ENCODE results near the gene SLC38A3. TPM values are rescaled to one million over a fixed set of nuclear protein-coding genes. Genes with fewer than 3 reads are reported as not detected.

Gene SLC38A3
- total and polyA plus RNA-seq, 7 donors = 0.12 to 12.7 (median 3.3) TPM

DNA sequence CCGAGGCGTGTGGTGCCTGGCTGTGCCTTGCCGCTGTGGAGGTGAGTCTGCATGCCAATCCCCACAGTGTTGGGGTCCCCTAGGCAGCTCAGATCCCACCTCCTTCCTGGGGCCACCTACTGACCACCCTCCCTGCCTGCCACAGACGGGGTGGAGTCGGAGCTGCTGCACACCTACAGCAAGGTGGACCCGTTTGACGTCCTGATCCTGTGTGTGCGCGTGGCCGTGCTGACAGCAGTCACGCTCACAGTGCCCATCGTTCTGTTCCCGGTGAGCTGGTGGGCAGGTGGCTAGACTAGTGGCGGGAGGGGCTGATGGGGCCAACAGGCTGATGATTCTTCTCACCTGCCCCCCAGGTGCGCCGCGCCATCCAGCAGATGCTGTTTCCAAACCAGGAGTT is 13.4 kb downstream of the SLC38A3 start:
- no peak for DNase-seq
- TF ChIP-seq, protein P1, sequence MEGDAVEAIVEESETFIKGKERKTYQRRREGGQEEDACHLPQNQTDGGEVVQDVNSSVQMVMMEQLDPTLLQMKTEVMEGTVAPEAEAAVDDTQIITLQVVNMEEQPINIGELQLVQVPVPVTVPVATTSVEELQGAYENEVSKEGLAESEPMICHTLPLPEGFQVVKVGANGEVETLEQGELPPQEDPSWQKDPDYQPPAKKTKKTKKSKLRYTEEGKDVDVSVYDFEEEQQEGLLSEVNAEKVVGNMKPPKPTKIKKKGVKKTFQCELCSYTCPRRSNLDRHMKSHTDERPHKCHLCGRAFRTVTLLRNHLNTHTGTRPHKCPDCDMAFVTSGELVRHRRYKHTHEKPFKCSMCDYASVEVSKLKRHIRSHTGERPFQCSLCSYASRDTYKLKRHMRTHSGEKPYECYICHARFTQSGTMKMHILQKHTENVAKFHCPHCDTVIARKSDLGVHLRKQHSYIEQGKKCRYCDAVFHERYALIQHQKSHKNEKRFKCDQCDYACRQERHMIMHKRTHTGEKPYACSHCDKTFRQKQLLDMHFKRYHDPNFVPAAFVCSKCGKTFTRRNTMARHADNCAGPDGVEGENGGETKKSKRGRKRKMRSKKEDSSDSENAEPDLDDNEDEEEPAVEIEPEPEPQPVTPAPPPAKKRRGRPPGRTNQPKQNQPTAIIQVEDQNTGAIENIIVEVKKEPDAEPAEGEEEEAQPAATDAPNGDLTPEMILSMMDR (IDR thresholded peaks at IDR 0.05) = no peak
- Histone ChIP-seq H3K27ac (no peak overlapping the region), H3K4me3 (no peak overlapping the region), H3K36me3 (ENCODE audit: insufficient read depth in 1 of 2, low read depth in 1 of 2) (peaks cover 0 to 13% of the 10 kb centered on the region in 2 donors), H3K9me3 (no peaks in the 10 kb centered on the region), H3K27me3 (ENCODE audit: insufficient read depth in 3 of 3, low read length in 2 of 3) (no peaks in the 10 kb centered on the region), H3K4me1 (peaks cover 17% of the 10 kb centered on the region)
- WGBS, 3 donors = 90 to 95% (median 93%) methylated on average over 17 of the region's 17 CpGs
- intact Hi-C loops (cut with DNase I) = no loop called here
- no peak for ATAC-seq

DNA sequence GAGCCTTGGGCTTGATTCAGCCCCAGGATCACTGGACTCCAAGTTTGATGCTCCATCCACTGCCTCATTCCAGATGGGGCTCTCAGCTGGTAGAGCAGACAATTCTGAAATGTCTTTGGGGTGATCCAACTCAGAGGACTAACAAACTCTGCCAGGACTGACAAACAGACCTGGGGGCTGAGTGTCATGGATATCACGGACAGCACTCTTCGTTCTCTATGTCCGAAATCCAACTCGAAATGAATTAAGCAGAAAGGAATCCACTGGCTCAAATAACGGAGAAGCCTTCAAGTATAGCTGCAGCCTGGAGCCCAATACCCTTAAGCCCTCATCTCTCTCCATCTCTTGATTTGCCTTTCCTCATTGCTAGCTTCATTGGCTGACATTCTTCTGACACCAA is 14.2 kb downstream of the SLC38A3 start:
- DNase-seq (no peak), ATAC-seq (peak in 2 of 4 donors; percentile 38 to 54)
- TF ChIP-seq, protein P1 (IDR thresholded peaks at IDR 0.05) = no peak
- intact Hi-C loops (cut with DNase I) = no loop called here
- H3K9me3 ChIP-seq = no peaks in the 10 kb centered on the region
- no peak overlapping the region for H3K4me3 ChIP-seq
- H3K4me1 ChIP-seq = peaks cover 17% of the 10 kb centered on the region
- WGBS, 3 donors = 37 to 67% (median 42%) methylated on average over 5 of the region's 5 CpGs
- peaks cover 0 to 13% of the 10 kb centered on the region in 2 donors for H3K36me3 ChIP-seq (ENCODE audit: insufficient read depth in 1 of 2, low read depth in 1 of 2)
- H3K27me3 ChIP-seq (ENCODE audit: insufficient read depth in 3 of 3, low read length in 2 of 3) = no peaks in the 10 kb centered on the region
- no peak overlapping the region for H3K27ac ChIP-seq

DNA sequence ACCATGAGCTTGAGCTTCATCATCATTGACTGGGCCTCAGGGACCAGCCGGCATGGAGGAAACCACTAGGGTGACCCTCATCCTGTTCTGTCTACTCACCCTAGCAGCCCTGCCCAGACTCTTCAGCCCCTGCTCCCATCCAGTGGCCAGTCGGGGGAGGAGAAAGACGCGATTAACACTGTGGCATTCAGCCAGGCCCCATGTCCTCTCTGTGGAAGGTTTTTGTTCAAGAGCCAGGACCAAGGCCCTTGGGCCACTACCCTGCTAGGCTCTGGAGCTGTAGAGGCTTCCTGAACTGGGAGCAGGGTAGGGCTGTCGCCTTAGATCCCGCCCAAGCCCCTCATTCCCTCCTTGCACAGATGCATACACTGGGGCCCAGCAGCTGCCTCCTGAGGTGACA is 15.0 kb downstream of the SLC38A3 start:
- no peak overlapping the region for H3K27ac ChIP-seq
- intact Hi-C loops (cut with DNase I) = no loop called here
- peak in 2 of 4 donors; percentile 26 to 35 for ATAC-seq
- TF ChIP-seq, protein P1 (IDR thresholded peaks at IDR 0.05) = no peak
- no peak overlapping the region for H3K4me3 ChIP-seq
- no peaks in the 10 kb centered on the region for H3K27me3 ChIP-seq (ENCODE audit: insufficient read depth in 3 of 3, low read length in 2 of 3)
- DNase-seq = no peak
- H3K9me3 ChIP-seq = no peaks in the 10 kb centered on the region
- peaks cover 0 to 13% of the 10 kb centered on the region in 2 donors for H3K36me3 ChIP-seq (ENCODE audit: insufficient read depth in 1 of 2, low read depth in 1 of 2)
- peaks cover 13% of the 10 kb centered on the region for H3K4me1 ChIP-seq
- WGBS, 3 donors = 41 to 59% (median 49%) methylated on average over 6 of the region's 6 CpGs

DNA sequence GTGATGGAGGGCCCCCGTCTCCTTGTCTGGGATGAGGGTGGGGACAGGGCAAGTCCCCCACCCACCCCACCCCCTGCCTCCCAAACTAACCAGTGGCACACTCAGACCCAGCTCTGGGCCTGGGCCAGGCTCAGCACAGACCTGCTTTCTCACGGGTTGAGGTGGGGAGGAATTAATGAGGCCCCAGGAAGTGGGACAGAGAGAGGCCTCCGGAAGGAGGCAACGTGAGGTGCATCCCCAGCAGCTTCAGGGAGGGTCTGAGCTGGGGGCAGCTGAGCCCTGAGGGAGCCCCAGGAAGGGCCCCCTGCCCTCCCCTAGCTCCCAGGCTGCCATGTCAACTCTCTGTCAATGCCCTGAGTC is 16.0 kb downstream of the SLC38A3 start:
- intact Hi-C loops (cut with DNase I) = no loop called here
- DNase-seq (no peak), ATAC-seq (no peak)
- peaks cover 0 to 13% of the 10 kb centered on the region in 2 donors for H3K36me3 ChIP-seq (ENCODE audit: insufficient read depth in 1 of 2, low read depth in 1 of 2)
- no peak overlapping the region for H3K27ac ChIP-seq
- no peaks in the 10 kb centered on the region for H3K27me3 ChIP-seq (ENCODE audit: insufficient read depth in 3 of 3, low read length in 2 of 3)
- no peak overlapping the region for H3K4me3 ChIP-seq
- TF ChIP-seq, protein P1 (IDR thresholded peaks at IDR 0.05) = no peak
- peaks cover 13% of the 10 kb centered on the region for H3K4me1 ChIP-seq
- WGBS, 3 donors = 60 to 81% (median 66%) methylated on average over 4 of the region's 4 CpGs
- no peaks in the 10 kb centered on the region for H3K9me3 ChIP-seq

All from psoas muscle (tissue), 8 donors.